B cell (primary cell): ENCODE data around the gene FAM43A.

Experiments used
- EZH2 ChIP-seq: IDR thresholded peaks from 2 replicates; pipeline ENCODE4 v1.6.1; 2012; ENCODE audit warnings: borderline replicate concordance, low read depth, mild to moderate bottlenecking, moderate library complexity, low read length; ENCODE audit not compliant: insufficient read depth, poor library complexity, severe bottlenecking
- TF ChIP-seq, protein P1 (sequence below): fragments of 200-600 bp; IDR thresholded peaks from one replicate; pipeline ENCODE4 v1.8.0; 2022; ENCODE audit warnings: antibody characterized with exemption, mild to moderate bottlenecking

DNA sequence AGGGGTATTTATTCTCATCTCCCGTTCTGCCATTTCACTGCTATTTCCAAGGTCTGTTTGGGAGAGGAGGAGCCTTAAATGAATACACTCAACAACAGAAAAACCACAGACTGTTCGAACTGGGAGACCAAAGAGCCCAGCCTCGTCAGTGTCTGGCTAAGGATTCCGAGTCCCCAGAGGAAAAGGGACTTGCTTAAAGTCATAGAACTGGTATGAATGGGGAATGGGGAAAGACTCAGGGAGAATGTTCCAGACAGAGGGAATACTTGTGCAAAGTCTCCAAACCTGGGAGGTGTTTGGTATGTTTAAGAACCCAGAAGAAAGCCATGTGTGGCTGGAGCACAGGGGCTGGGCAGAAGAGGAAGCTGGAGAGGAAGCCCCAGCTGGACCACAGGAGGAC lies 46.9 kb downstream of the FAM43A start:
- TF ChIP-seq, protein P1, sequence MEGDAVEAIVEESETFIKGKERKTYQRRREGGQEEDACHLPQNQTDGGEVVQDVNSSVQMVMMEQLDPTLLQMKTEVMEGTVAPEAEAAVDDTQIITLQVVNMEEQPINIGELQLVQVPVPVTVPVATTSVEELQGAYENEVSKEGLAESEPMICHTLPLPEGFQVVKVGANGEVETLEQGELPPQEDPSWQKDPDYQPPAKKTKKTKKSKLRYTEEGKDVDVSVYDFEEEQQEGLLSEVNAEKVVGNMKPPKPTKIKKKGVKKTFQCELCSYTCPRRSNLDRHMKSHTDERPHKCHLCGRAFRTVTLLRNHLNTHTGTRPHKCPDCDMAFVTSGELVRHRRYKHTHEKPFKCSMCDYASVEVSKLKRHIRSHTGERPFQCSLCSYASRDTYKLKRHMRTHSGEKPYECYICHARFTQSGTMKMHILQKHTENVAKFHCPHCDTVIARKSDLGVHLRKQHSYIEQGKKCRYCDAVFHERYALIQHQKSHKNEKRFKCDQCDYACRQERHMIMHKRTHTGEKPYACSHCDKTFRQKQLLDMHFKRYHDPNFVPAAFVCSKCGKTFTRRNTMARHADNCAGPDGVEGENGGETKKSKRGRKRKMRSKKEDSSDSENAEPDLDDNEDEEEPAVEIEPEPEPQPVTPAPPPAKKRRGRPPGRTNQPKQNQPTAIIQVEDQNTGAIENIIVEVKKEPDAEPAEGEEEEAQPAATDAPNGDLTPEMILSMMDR = no peak
- TF ChIP-seq EZH2 = no peak
